ENCODE results near the gene SCRN1.

The SCRN1 gene

DNA sequence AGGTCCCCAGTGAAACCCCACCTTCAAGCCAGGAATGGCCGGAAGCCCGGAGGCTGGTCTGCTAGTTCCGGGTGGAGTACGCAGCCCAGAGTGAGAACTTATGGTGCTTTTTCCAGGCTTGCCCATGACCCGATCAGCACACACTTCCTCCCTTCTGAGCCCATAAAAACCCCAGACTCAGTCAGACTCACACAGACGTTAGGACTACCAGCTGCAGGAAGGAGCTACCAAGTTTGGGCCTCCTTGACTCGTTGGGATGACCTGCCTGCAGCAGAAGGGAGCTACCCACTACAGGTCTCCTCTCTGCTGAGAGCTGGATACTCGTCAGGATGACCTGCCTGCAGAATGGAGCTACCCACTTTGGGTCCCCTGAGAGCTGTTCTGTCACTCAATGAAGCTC, 39.1 kb downstream of the SCRN1 start:
- Mint-ChIP-seq H3K4me1 (ENCODE audit: low read depth) (peaks cover 20% of the 10 kb centered on the region), H3K36me3 (ENCODE audit: low read depth) (peaks cover 76% of the 10 kb centered on the region), H3K4me3 (no peak overlapping the region), H3K27me3 (no peaks in the 10 kb centered on the region), H3K9me3 (no peaks in the 10 kb centered on the region), H3K27ac (no peak overlapping the region)
- intact Hi-C loops (cut with micrococcal nuclease) = no loop called here

GRCh38 chr7:29948587-29948986, 41.0 kb downstream of the SCRN1 start:
- no peaks in the 10 kb centered on the region for H3K27me3 Mint-ChIP-seq
- H3K36me3 Mint-ChIP-seq (ENCODE audit: low read depth) = peaks cover 78% of the 10 kb centered on the region
- H3K9me3 Mint-ChIP-seq = no peaks in the 10 kb centered on the region
- no peak overlapping the region for H3K27ac Mint-ChIP-seq
- peaks cover 4% of the 10 kb centered on the region for H3K4me1 Mint-ChIP-seq (ENCODE audit: low read depth)
- no peak overlapping the region for H3K4me3 Mint-ChIP-seq
- intact Hi-C loops (cut with micrococcal nuclease) = loop anchor here (5.0 kb wide), 1 partner anchor 114 kb away; no protein-coding TSS in a partner anchor

- Mint-ChIP-seq H3K27ac (no peak overlapping the region), H3K36me3 (ENCODE audit: low read depth) (peaks cover 77% of the 10 kb centered on the region), H3K27me3 (no peaks in the 10 kb centered on the region), H3K4me1 (ENCODE audit: low read depth) (no peaks in the 10 kb centered on the region), H3K9me3 (no peaks in the 10 kb centered on the region), H3K4me3 (no peak overlapping the region)
- intact Hi-C loops (cut with micrococcal nuclease) = loop anchor here (5.0 kb wide), 1 partner anchor 116 kb away; no protein-coding TSS in a partner anchor
These were observed 43.0 kb downstream of the SCRN1 start for GRCh38 chr7:29946428-29947186.

- H3K27ac Mint-ChIP-seq = no peak overlapping the region
- no peaks in the 10 kb centered on the region for H3K27me3 Mint-ChIP-seq
- no peak overlapping the region for H3K4me3 Mint-ChIP-seq
- intact Hi-C loops (cut with micrococcal nuclease) = loop anchor here (5.0 kb wide), 1 partner anchor 117 kb away; no protein-coding TSS in a partner anchor
- no peaks in the 10 kb centered on the region for H3K4me1 Mint-ChIP-seq (ENCODE audit: low read depth)
- H3K36me3 Mint-ChIP-seq (ENCODE audit: low read depth) = peaks cover 77% of the 10 kb centered on the region
- H3K9me3 Mint-ChIP-seq = no peaks in the 10 kb centered on the region
These were observed 44.3 kb downstream of the SCRN1 start for GRCh38 chr7:29945259-29945809.

DNA sequence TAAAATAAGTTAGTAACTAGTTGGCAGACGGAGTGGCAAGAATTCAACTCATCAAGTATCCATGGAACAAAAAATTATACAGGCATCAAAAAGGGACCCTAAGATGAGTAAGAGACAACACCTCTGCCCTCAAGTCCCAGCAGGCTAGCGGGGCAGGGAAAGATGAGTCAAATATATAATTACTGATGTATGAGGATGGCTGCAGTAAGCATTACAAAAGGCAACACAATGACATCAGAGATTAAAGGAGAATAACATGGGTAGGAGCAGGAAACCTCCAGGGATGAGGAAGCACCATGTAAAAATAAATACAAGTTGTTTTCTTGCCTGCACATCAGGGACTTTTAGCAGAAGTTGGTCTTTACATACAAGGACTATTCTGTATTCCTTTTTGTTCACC, 49.4 kb downstream of the SCRN1 start:
- H3K36me3 Mint-ChIP-seq (ENCODE audit: low read depth) = peaks cover 94% of the 10 kb centered on the region
- H3K4me1 Mint-ChIP-seq (ENCODE audit: low read depth) = no peaks in the 10 kb centered on the region
- no peaks in the 10 kb centered on the region for H3K27me3 Mint-ChIP-seq
- intact Hi-C loops (cut with micrococcal nuclease) = no loop called here
- H3K27ac Mint-ChIP-seq = no peak overlapping the region
- H3K9me3 Mint-ChIP-seq = no peaks in the 10 kb centered on the region
- no peak overlapping the region for H3K4me3 Mint-ChIP-seq

GRCh38 chr7:29937132-29937531, 52.5 kb downstream of the SCRN1 start:
- no peak overlapping the region for H3K4me3 Mint-ChIP-seq

DNA sequence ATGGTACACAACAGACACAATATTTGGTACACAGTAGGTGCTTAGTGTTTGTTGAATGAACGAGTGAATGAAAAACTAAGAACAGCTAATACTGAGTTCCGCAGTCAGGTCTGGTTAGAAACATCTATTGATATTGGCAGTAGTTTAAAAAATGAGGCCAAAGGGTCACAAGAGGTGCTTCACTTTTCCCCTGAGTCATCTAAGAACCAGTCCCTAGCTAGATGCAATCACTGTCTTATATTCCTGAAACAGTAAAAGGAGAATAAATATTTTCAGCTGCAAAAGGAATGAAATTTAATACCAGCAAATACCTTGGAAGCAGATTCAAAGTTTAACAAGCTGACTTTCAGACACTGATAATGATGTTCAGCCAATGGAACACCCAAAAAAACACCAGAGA, 54.5 kb downstream of the SCRN1 start:
- no peaks in the 10 kb centered on the region for H3K27me3 Mint-ChIP-seq
- no peaks in the 10 kb centered on the region for H3K9me3 Mint-ChIP-seq
- no peak overlapping the region for H3K27ac Mint-ChIP-seq
- H3K36me3 Mint-ChIP-seq (ENCODE audit: low read depth) = peaks cover 87% of the 10 kb centered on the region
- H3K4me1 Mint-ChIP-seq (ENCODE audit: low read depth) = no peaks in the 10 kb centered on the region
- intact Hi-C loops (cut with micrococcal nuclease) = loop anchor here (10.0 kb wide), 1 partner anchor 470 kb away; no protein-coding TSS in a partner anchor
- H3K4me3 Mint-ChIP-seq = no peak overlapping the region

More at GRCh38 chr7:29937132-29937531, 52.5 kb downstream of the SCRN1 start:
- H3K27ac Mint-ChIP-seq = no peak overlapping the region
- H3K27me3 Mint-ChIP-seq = no peaks in the 10 kb centered on the region
- no peaks in the 10 kb centered on the region for H3K9me3 Mint-ChIP-seq
- intact Hi-C loops (cut with micrococcal nuclease) = loop anchor here (10.0 kb wide), 1 partner anchor 468 kb away; no protein-coding TSS in a partner anchor
- peaks cover 87% of the 10 kb centered on the region for H3K36me3 Mint-ChIP-seq (ENCODE audit: low read depth)
- H3K4me1 Mint-ChIP-seq (ENCODE audit: low read depth) = no peaks in the 10 kb centered on the region

DNA sequence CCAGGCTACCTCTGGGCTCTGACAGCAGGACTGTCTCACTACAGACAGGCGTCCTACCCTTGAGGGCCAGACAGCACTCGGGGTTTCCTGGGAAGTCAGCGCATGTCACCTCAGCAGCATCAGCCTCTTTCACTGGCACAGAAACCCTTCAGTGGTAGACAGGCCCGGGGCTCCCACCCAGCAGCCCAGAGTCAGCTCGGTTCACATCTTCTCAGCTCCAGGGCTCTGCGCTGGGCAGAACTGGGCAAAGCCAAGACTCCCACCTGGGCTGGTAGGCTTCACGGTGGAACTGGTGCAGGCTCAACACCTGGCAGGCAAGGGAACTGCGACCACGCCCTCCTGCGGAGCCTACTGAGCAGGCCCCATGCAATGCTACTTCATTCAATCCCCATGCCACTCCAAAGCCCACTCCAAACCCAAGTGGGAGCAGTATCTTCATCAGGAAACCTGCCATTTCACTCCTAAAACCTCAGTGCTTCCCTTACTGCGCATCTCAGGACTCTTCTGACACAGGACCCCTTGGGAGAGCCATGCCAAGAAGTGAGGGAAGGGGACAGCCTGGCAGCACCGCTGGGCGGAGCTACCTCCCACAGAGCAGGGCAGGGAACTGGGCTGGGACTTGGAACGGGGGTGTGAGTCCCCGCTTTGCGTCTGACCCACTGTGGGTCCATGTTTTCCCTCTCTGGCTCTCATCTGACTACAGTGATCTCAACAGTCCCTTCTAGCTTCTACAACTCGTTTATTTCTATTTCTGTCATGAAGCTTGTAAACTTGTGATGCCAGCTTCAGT, 60.4 kb downstream of the SCRN1 start:
- intact Hi-C loops (cut with micrococcal nuclease) = no loop called here
- H3K4me1 Mint-ChIP-seq (ENCODE audit: low read depth) = no peaks in the 10 kb centered on the region
- no peak overlapping the region for H3K4me3 Mint-ChIP-seq
- H3K27me3 Mint-ChIP-seq = no peaks in the 10 kb centered on the region
- H3K36me3 Mint-ChIP-seq (ENCODE audit: low read depth) = peaks cover 70% of the 10 kb centered on the region
- no peaks in the 10 kb centered on the region for H3K9me3 Mint-ChIP-seq
- no peak overlapping the region for H3K27ac Mint-ChIP-seq

- Mint-ChIP-seq H3K4me3 (no peak overlapping the region), H3K27ac (no peak overlapping the region), H3K36me3 (ENCODE audit: low read depth) (peaks cover 78% of the 10 kb centered on the region), H3K27me3 (no peaks in the 10 kb centered on the region), H3K9me3 (no peaks in the 10 kb centered on the region), H3K4me1 (ENCODE audit: low read depth) (no peaks in the 10 kb centered on the region)
- intact Hi-C loops (cut with micrococcal nuclease) = no loop called here
These were observed 62.9 kb downstream of the SCRN1 start for GRCh38 chr7:29926741-29927140.

GRCh38 chr7:29926216-29926615, 63.4 kb downstream of the SCRN1 start:
- Mint-ChIP-seq H3K36me3 (ENCODE audit: low read depth) (peaks cover 75% of the 10 kb centered on the region), H3K27ac (no peak overlapping the region), H3K27me3 (no peaks in the 10 kb centered on the region), H3K4me1 (ENCODE audit: low read depth) (no peaks in the 10 kb centered on the region), H3K9me3 (no peaks in the 10 kb centered on the region), H3K4me3 (no peak overlapping the region)
- intact Hi-C loops (cut with micrococcal nuclease) = no loop called here

GRCh38 chr7:29924684-29925083, 64.9 kb downstream of the SCRN1 start:
- no peaks in the 10 kb centered on the region for H3K4me1 Mint-ChIP-seq (ENCODE audit: low read depth)
- intact Hi-C loops (cut with micrococcal nuclease) = loop anchor here (5.0 kb wide), 1 partner anchor 287 kb away; no protein-coding TSS in a partner anchor
- no peaks in the 10 kb centered on the region for H3K27me3 Mint-ChIP-seq
- peaks cover 75% of the 10 kb centered on the region for H3K36me3 Mint-ChIP-seq (ENCODE audit: low read depth)
- no peak overlapping the region for H3K27ac Mint-ChIP-seq
- H3K9me3 Mint-ChIP-seq = no peaks in the 10 kb centered on the region
- H3K4me3 Mint-ChIP-seq = no peak overlapping the region

DNA sequence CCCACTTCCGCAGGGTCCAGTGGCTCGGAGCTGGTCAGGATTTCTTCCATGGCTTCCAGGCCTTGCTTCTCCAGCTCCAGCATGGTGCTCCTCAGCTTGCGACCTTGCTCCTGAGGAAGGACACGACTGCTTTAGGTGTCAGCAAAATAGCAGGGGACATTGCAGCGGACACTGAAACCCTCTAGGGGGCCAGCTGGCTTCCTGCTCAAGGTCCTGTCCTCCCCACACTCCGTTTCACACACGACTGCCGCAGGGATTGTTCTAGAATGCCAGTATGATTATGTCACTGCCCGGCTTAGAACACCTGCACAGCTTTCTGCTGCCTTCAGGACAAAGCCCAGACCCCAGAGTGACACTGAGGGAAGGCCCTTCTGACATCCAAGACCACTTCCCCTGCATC, 65.6 kb downstream of the SCRN1 start:
- intact Hi-C loops (cut with micrococcal nuclease) = loop anchor here (5.0 kb wide), 1 partner anchor 287 kb away; no protein-coding TSS in a partner anchor
- no peaks in the 10 kb centered on the region for H3K27me3 Mint-ChIP-seq
- H3K27ac Mint-ChIP-seq = no peak overlapping the region
- H3K9me3 Mint-ChIP-seq = no peaks in the 10 kb centered on the region
- H3K4me3 Mint-ChIP-seq = no peak overlapping the region
- no peaks in the 10 kb centered on the region for H3K4me1 Mint-ChIP-seq (ENCODE audit: low read depth)
- H3K36me3 Mint-ChIP-seq (ENCODE audit: low read depth) = peaks cover 76% of the 10 kb centered on the region

GRCh38 chr7:29922921-29923700, 66.5 kb downstream of the SCRN1 start:
- Mint-ChIP-seq H3K36me3 (ENCODE audit: low read depth) (peaks cover 78% of the 10 kb centered on the region), H3K4me1 (ENCODE audit: low read depth) (no peaks in the 10 kb centered on the region)
- intact Hi-C loops (cut with micrococcal nuclease) = loop anchor here (5.0 kb wide), 1 partner anchor 286 kb away; no protein-coding TSS in a partner anchor

More at GRCh38 chr7:29922921-29923700, 66.5 kb downstream of the SCRN1 start:
- Mint-ChIP-seq H3K9me3 (no peaks in the 10 kb centered on the region), H3K4me3 (no peak overlapping the region), H3K27ac (no peak overlapping the region), H3K27me3 (no peaks in the 10 kb centered on the region)

All from dendritic cell treated with granulocyte-macrophage colony-stimulating factor and Interleukin-4, amounts not matched to agents 40 ng/mL and 50 ng/mL, for 4 days (primary cell).